GM23338 (cell line): ENCODE results near the gene MRPS21.

Experiments used
- CTCF ChIP-seq, 2 experiments: fragments of 200-600 bp in 1 of 2; sonication (generic) in 1 of 2; conservative IDR thresholded peaks; 2 replicates each; pipeline versions ENCODE4 v1.5.1 to v1.6.1; 2016 to 2017; ENCODE audit warnings: antibody characterized with exemption in 2 of 2, low read depth in 2 of 2, mild to moderate bottlenecking in 2 of 2, moderate library complexity in 1 of 2
- EZH2 ChIP-seq: fragments of 200-600 bp; sonication (generic); IDR thresholded peaks from one replicate; pipeline ENCODE4 v1.8.0; 2017; ENCODE audit warnings: antibody characterized with exemption, mild to moderate bottlenecking, low read depth; ENCODE audit not compliant: unreplicated experiment
- EZH2phosphoT487 ChIP-seq: fragments of 200-600 bp; sonication (generic); IDR thresholded peaks from one replicate; pipeline ENCODE4 v1.8.1; 2018; ENCODE audit warnings: antibody characterized with exemption; ENCODE audit not compliant: unreplicated experiment
- POLR2AphosphoS5 ChIP-seq: IDR thresholded peaks from 2 replicates; pipeline ENCODE4 v1.6.1; 2016; ENCODE audit warnings: antibody characterized with exemption, low read depth
- REST ChIP-seq: IDR thresholded peaks from one replicate; pipeline ENCODE4 v1.6.1; 2018; ENCODE audit warnings: antibody characterized with exemption; ENCODE audit not compliant: unreplicated experiment
- ZNF114 ChIP-seq: fragments of 250-450 bp; sonication (Bioruptor Pico); IDR thresholded peaks from 2 replicates; pipeline ENCODE4 v1.5.0; 2020; ENCODE audit warnings: mild to moderate bottlenecking, moderate library complexity

GRCh38 chr1:150283260-150283659, 10.4 kb upstream of the MRPS21 start:
- no peak for TF ChIP-seq EZH2
- TF ChIP-seq CTCF (conservative IDR thresholded peaks at IDR 0.05; ENCODE audit: low read depth in 2 of 2) = no peak
- no peak for TF ChIP-seq ZNF114 (CRISPR knock-in tag)
- no peak for TF ChIP-seq EZH2phosphoT487
- no peak for TF ChIP-seq POLR2AphosphoS5
- TF ChIP-seq REST = no peak
